ENCODE data around the gene ZNF469. TPM values are rescaled to one million over a fixed set of nuclear protein-coding genes. Genes with fewer than 3 reads are reported as not detected.

Gene ZNF469
- total RNA-seq, 1 experiment from 2014 or later: 0.50 TPM

DNA sequence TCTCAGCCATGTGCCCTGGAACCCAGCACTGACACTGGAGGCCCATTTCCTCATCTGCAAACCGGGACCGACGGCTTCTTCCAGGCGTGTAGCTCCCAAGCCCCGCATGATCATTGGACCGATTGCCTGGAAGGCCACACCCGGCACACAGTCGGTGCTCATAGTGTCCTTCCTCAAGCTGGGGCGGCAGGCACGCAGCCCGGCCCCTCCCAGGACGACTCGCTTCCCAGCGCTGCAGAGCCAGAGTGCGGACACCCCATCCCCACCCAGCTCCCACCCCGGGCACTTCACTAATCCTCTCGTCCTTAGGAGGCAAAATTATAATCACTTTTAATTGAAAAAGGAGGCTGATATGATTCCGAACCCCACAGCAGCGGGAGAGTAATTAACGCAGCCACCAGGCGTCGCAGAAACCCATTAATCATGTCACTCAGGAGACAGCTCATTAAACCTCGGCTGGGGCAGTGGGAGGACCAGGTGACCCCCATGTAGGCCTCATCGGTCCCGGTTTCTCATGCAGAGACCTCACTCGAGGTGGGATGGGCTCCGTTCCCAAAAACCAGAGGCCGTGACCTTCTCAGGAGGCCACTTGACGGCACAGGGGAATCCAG lies 33.1 kb downstream of the ZNF469 start:
- Mint-ChIP-seq H3K4me1 (ENCODE audit: low read depth, unreplicated experiment) (no peaks in the 10 kb centered on the region), H3K36me3 (ENCODE audit: insufficient read depth, unreplicated experiment) (no peaks in the 10 kb centered on the region), H3K27ac (ENCODE audit: unreplicated experiment) (no peak overlapping the region), H3K27me3 (ENCODE audit: unreplicated experiment) (peaks cover 46% of the 10 kb centered on the region), H3K9me3 (ENCODE audit: low read depth, unreplicated experiment) (no peaks in the 10 kb centered on the region), H3K4me3 (ENCODE audit: low read depth, unreplicated experiment) (no peak overlapping the region)
- no peak for DNase-seq
- BruUV-seq (replicated peaks): no TSS peak
- intact Hi-C loops (cut with micrococcal nuclease; ENCODE audit: unreplicated experiment): no loop called here
- CTCF ChIA-PET: interaction anchor here (1.5 kb wide), 1 partner anchor 27 kb away, joined by 3 read pairs; no protein-coding TSS in a partner anchor
- no peak for TF ChIP-seq CTCF (IDR thresholded peaks at IDR 0.05; ENCODE audit: unreplicated experiment)

DNA sequence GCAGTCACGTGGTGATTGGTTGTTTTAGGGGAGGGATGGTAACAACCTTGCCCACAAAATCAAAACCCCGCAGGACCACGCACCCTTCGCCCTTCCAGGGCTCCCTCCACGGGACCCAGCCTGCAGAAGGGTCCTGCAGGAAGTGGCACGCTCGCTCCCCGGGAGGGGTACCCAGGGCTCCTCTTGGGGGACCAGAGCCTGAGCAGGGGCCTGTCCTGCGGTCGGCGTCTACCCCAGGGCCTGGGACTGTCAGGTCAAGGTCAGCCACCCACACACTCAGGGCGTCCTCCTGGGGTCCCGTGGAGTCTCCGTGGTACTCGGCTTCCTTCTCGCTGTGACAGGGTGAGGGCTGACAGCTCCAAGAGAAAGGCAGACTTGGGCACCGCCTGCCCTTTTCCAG lies 33.9 kb downstream of the ZNF469 start:
- Mint-ChIP-seq H3K4me3 (ENCODE audit: low read depth, unreplicated experiment) (no peak overlapping the region), H3K36me3 (ENCODE audit: insufficient read depth, unreplicated experiment) (no peaks in the 10 kb centered on the region), H3K27ac (ENCODE audit: unreplicated experiment) (no peak overlapping the region), H3K9me3 (ENCODE audit: low read depth, unreplicated experiment) (no peaks in the 10 kb centered on the region), H3K4me1 (ENCODE audit: low read depth, unreplicated experiment) (no peaks in the 10 kb centered on the region), H3K27me3 (ENCODE audit: unreplicated experiment) (peaks cover 55% of the 10 kb centered on the region)
- intact Hi-C loops (cut with micrococcal nuclease; ENCODE audit: unreplicated experiment): no loop called here
- CTCF ChIA-PET: interaction anchor here (1.5 kb wide), 1 partner anchor 28 kb away, joined by 3 read pairs; no protein-coding TSS in a partner anchor
- no TSS peak for BruUV-seq (replicated peaks)
- DNase-seq: no peak
- TF ChIP-seq CTCF (IDR thresholded peaks at IDR 0.05; ENCODE audit: unreplicated experiment): no peak

DNA sequence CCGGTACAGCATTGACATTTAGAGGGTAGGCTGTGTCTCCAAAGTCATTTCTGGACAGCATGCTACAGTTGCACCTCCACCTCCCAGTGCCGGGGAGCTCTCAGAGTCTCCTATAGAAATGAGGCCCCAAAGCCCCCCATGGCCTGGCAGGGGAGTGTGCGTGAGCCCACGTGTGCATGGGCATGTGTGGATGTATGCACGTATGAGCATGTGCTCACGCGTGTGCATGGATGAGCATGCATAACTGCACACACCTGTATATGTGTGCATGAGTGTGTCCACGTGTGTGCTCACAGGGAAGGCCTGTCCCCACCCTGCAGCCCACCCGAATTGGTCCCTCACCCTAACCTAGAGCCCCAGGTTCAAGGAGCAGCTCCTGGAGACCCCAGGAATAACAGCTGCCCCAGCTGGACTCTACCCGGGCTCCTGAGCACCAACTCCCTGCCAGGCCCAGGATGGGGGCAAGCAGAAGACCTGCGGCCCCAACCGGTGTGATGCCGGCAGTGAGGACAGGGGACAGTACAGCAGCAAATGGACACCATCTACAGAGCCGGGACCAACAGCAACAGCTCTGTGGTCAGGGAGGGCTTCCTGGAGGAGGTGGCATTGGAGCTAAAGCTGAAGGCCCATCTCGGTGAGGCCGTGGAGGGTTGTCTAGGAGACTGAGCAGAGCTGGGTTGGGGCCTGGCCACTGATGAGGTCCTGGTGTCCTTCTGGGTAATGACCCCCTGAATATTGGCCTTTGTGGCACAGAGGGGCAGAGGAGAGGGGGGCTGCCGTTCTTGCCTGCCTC lies 35.1 kb downstream of the ZNF469 start:
- Mint-ChIP-seq H3K4me3 (ENCODE audit: low read depth, unreplicated experiment) (no peak overlapping the region), H3K36me3 (ENCODE audit: insufficient read depth, unreplicated experiment) (no peaks in the 10 kb centered on the region), H3K9me3 (ENCODE audit: low read depth, unreplicated experiment) (no peaks in the 10 kb centered on the region), H3K4me1 (ENCODE audit: low read depth, unreplicated experiment) (no peaks in the 10 kb centered on the region), H3K27ac (ENCODE audit: unreplicated experiment) (no peak overlapping the region), H3K27me3 (ENCODE audit: unreplicated experiment) (peaks cover 55% of the 10 kb centered on the region)
- intact Hi-C loops (cut with micrococcal nuclease; ENCODE audit: unreplicated experiment): no loop called here
- CTCF ChIA-PET: interaction anchor here (0.5 kb wide), 1 partner anchor 185 kb away, joined by 4 read pairs; no protein-coding TSS in a partner anchor
- BruUV-seq (replicated peaks): no TSS peak
- no peak for DNase-seq
- TF ChIP-seq CTCF (IDR thresholded peaks at IDR 0.05; ENCODE audit: unreplicated experiment): no peak

DNA sequence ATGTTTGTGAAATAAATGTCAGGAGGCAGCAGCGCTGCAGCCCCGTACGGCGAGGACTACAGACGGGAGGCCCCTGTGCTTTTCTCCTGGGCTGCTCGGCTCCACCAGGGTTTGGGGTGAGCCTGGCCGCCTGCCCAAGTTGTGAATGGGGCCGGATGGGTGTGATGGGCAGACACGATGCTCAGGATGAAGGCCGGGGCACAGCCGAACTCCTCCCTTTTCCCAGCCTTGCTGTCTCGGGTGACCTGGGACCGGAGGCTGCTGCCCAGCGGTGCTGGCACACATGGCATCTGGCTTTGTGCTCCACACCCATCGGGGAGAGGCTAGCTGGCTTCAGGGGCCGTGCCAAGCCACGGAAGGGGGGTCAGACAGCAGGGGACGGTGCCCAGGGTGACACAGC lies 36.1 kb downstream of the ZNF469 start:
- intact Hi-C loops (cut with micrococcal nuclease; ENCODE audit: unreplicated experiment): no loop called here
- CTCF ChIA-PET: interaction anchor here (0.8 kb wide), 1 partner anchor 30 kb away, joined by 3 read pairs; no protein-coding TSS in a partner anchor

More for the DNA sequence above, 36.1 kb downstream of the ZNF469 start:
- BruUV-seq (replicated peaks): no TSS peak
- Mint-ChIP-seq H3K9me3 (ENCODE audit: low read depth, unreplicated experiment) (no peaks in the 10 kb centered on the region), H3K27me3 (ENCODE audit: unreplicated experiment) (peaks cover 65% of the 10 kb centered on the region), H3K4me1 (ENCODE audit: low read depth, unreplicated experiment) (no peaks in the 10 kb centered on the region), H3K4me3 (ENCODE audit: low read depth, unreplicated experiment) (no peak overlapping the region), H3K27ac (ENCODE audit: unreplicated experiment) (no peak overlapping the region), H3K36me3 (ENCODE audit: insufficient read depth, unreplicated experiment) (no peaks in the 10 kb centered on the region)
- no peak for DNase-seq
- TF ChIP-seq CTCF (IDR thresholded peaks at IDR 0.05; ENCODE audit: unreplicated experiment): no peak

Data from Calu3 (cell line).